HG03439 (cell line): ENCODE results near the gene PRKAG2.

Experiments used
- ATAC-seq: cut with Tn5 transposase; IDR thresholded peaks from one replicate; pipeline ENCODE4 v1.9.1; 2021; ENCODE audit warnings: mild to moderate bottlenecking, moderate library complexity; ENCODE audit not compliant: unreplicated experiment

Gene PRKAG2

GRCh38 chr7:151509670-151510333 lies 367.1 kb downstream of the PRKAG2 start:
- ATAC-seq: no peak

GRCh38 chr7:151508991-151509390 lies 367.9 kb downstream of the PRKAG2 start:
- ATAC-seq: no peak

GRCh38 chr7:151507806-151508205 lies 369.1 kb downstream of the PRKAG2 start:
- no peak for ATAC-seq

GRCh38 chr7:151506901-151507382 lies 370.0 kb downstream of the PRKAG2 start:
- no peak for ATAC-seq
